BE2C (cell line): ENCODE measurements around the gene ATP2B1.
A peak's percentile ranks its signal among the peaks of the same experiment; 100 is the strongest.

Experiments
- DNase-seq: peaks from one replicate; pipeline ENCODE4 v3.0.0-alpha.2; 2020
- H3K27me3 ChIP-seq: fragments of 250-450 bp; sonication (Bioruptor Pico); 2 replicates; pipeline ENCODE4 v1.5.1; 2020; ENCODE audit warnings: mild to moderate bottlenecking
- H3K36me3 ChIP-seq: fragments of 250-450 bp; sonication (Bioruptor Pico); 2 replicates; pipeline ENCODE4 v1.5.1; 2020; ENCODE audit warnings: mild to moderate bottlenecking
- H3K4me1 ChIP-seq: fragments of 250-450 bp; sonication (Bioruptor Pico); 2 replicates; pipeline ENCODE4 v1.5.1; 2020
- H3K4me3 ChIP-seq: 2 replicates; pipeline ENCODE4 v1.5.1; 2011; ENCODE audit warnings: low read depth, low read length
- H3K9me3 ChIP-seq: fragments of 250-450 bp; sonication (Bioruptor Pico); 2 replicates; pipeline ENCODE4 v1.5.1; 2020
- TF ChIP-seq, protein P1 (sequence below): IDR thresholded peaks from 2 replicates; pipeline ENCODE4 v1.5.1; 2012; ENCODE audit warnings: mild to moderate bottlenecking, low read depth, low read length

The ATP2B1 gene

DNA sequence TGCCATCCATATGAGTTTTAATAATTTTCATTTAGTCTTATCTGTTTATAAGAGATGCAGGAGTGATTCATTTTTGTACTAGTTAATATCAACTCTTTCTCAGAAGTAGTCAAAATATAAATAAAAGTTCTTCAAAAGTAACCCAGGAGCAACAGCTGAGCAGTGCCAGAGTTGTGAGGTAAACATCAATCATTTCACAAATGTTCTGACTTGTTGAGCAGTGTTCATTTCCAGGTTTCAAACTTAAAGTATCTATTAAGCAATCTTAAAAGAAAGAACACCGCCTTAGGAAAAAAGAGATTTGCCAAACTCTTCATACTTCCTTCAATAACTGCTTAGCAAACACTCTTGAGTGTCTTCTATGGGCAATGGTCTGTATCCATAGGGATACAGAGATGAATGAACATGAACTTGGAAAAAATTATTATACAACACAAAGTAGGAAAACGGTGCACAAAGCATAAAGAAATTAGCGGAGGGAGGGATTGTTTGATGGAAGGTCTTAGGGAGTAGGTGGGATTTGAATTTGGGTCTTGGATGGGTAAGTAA, 140.9 kb downstream of the ATP2B1 start:
- Histone ChIP-seq H3K36me3 (no peaks in the 10 kb centered on the region), H3K9me3 (no peaks in the 10 kb centered on the region), H3K27me3 (no peaks in the 10 kb centered on the region), H3K4me1 (peaks cover 6% of the 10 kb centered on the region; the same call in 1 of the 2 replicates), H3K4me3 (no peak overlapping the region)
- TF ChIP-seq, protein P1, sequence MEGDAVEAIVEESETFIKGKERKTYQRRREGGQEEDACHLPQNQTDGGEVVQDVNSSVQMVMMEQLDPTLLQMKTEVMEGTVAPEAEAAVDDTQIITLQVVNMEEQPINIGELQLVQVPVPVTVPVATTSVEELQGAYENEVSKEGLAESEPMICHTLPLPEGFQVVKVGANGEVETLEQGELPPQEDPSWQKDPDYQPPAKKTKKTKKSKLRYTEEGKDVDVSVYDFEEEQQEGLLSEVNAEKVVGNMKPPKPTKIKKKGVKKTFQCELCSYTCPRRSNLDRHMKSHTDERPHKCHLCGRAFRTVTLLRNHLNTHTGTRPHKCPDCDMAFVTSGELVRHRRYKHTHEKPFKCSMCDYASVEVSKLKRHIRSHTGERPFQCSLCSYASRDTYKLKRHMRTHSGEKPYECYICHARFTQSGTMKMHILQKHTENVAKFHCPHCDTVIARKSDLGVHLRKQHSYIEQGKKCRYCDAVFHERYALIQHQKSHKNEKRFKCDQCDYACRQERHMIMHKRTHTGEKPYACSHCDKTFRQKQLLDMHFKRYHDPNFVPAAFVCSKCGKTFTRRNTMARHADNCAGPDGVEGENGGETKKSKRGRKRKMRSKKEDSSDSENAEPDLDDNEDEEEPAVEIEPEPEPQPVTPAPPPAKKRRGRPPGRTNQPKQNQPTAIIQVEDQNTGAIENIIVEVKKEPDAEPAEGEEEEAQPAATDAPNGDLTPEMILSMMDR: no peak
- no peak for DNase-seq

DNA sequence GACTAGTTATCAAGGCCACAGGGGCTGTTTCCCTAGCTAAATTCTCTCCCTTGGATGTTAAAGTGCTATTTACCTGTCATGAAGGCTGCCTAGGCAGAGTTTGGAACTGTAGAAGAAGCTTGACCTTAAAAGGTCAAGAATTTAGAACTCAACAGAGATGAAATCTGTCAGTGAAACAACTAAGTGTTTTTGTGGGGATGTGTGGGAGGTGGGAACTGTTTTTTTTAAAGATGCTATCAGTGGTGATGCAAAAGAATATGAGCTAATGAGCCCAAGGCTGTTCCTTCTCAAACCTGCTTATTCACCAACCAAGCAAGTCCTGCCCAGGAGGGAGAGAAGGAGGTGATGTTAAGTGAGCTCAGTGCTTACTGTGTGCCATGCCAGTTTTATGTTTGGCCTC, 142.0 kb downstream of the ATP2B1 start:
- TF ChIP-seq, protein P1: no peak
- DNase-seq: peak; percentile 10
- Histone ChIP-seq H3K4me1 (peaks cover 6% of the 10 kb centered on the region; the same call in 1 of the 2 replicates), H3K9me3 (no peaks in the 10 kb centered on the region), H3K36me3 (no peaks in the 10 kb centered on the region), H3K27me3 (no peaks in the 10 kb centered on the region), H3K4me3 (no peak overlapping the region)

DNA sequence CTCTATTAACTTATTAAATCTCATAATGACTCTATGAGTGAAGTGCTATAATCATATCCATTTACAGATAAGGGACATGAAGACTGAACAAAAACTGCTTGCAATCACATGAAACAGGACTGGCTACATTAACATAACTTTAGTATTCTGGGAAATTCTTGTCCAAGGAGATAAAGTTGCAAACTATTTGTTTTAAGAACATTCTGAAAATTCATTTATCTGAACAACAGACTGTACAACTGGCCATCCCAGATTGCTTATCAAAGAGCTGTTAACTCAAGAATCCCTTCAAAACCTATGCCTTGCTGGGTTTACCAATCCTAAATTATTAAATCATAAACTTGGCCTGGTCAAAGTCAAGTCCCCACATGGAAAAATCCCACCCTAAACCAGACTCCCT, 143.6 kb downstream of the ATP2B1 start:
- no peaks in the 10 kb centered on the region for H3K9me3 ChIP-seq
- DNase-seq: no peak
- H3K4me1 ChIP-seq: peaks cover 6% of the 10 kb centered on the region; the same call in 1 of the 2 replicates
- H3K36me3 ChIP-seq: no peaks in the 10 kb centered on the region
- no peak overlapping the region for H3K4me3 ChIP-seq
- TF ChIP-seq, protein P1: no peak
- no peaks in the 10 kb centered on the region for H3K27me3 ChIP-seq

DNA sequence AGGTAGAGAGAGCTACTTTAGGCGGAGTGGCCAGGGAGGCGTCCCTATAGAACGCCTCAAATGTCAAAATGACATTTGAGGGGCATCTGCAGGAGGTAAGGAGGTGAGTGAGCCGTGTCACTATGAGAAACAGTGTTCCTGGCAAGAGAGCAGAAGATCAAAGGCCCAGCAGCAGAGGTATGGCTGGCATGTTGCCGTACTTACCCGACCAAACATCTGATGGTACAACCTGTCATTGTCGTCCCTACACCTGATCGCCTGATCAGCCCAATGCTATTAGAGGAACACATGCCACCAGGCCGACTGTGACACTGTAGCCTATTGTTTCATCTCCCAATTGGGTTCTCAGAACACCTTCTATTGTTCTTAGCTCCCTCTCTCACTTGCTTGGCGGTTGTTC, 148.9 kb downstream of the ATP2B1 start:
- Histone ChIP-seq H3K4me3 (no peak overlapping the region), H3K4me1 (no peaks in the 10 kb centered on the region; the same call in 1 of the 2 replicates), H3K27me3 (no peaks in the 10 kb centered on the region), H3K36me3 (no peaks in the 10 kb centered on the region), H3K9me3 (no peaks in the 10 kb centered on the region)
- TF ChIP-seq, protein P1: no peak
- DNase-seq: no peak

DNA sequence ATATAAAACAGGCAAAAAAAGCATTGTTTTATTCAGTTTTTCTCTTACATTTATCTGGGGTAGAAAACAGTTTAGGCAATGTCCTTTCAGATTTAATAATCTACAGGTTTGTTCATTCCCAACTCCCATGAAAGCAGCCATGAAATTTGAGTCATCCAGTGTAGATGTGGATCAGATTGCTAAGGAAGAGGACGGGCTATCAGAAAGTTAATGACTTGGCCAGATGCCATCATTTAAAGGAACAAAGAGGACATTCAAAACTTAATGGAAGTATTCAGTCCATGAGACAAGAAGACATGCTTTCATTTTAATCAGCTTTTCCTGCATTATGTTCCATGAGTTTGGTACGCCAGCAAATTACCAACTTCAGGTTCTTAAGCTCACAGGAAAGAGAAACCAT, 151.7 kb downstream of the ATP2B1 start:
- Histone ChIP-seq H3K4me3 (no peak overlapping the region), H3K4me1 (no peaks in the 10 kb centered on the region; the same call in 1 of the 2 replicates), H3K27me3 (no peaks in the 10 kb centered on the region), H3K36me3 (no peaks in the 10 kb centered on the region), H3K9me3 (no peaks in the 10 kb centered on the region)
- TF ChIP-seq, protein P1: no peak
- DNase-seq: no peak

DNA sequence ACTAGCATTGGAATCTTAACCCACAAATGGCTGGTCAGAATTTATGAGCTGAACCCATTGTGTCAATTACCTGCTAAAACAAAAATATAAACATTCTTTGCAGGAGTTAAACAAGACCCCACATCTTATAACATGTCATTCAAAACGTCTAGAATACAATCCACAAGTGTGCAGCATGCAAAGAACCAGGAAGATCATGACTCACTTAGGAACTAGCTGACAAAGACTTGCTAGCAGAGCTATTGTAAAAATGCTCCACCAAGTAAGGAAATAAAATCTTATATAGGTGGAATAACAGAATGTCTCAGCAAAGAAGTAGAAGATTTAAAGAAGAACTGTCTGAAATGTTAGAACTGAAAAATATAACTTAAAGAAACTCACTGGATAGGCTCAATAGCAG, 156.3 kb downstream of the ATP2B1 start:
- no peak for DNase-seq
- no peak overlapping the region for H3K4me3 ChIP-seq
- no peaks in the 10 kb centered on the region for H3K27me3 ChIP-seq
- no peaks in the 10 kb centered on the region; the same call in 1 of the 2 replicates for H3K4me1 ChIP-seq
- no peaks in the 10 kb centered on the region for H3K9me3 ChIP-seq
- TF ChIP-seq, protein P1: no peak
- no peaks in the 10 kb centered on the region for H3K36me3 ChIP-seq
